Dermis microvascular lymphatic vessel endothelial cell (primary cell): ENCODE measurements around the gene FNIP1. TPM values are rescaled to one million over a fixed set of nuclear protein-coding genes. Genes with fewer than 3 reads are reported as not detected.
A peak's percentile ranks its signal among the peaks of the same experiment; 100 is the strongest.
"Not testable (repeated sequence)": the region's sequence is repeated elsewhere in the genome, so short reads cannot be mapped to it uniquely, and the experiment has no call there.

Experiments used
- DNase-seq, 2 donors: peaks; one replicate each; pipeline versions ENCODE4 v3.0.0 to v3.0.0-alpha.2; 2010; ENCODE audit warnings: low read depth in 2 of 2
- total RNA-seq: library from RNA; depleted of rRNA; stranded (reverse); fragments of >200 nt; gene quantifications from 2 replicates; pipeline ENCODE4 v1.2.1, GENCODE V29; 2014

Gene FNIP1
- total RNA-seq, 1 donor from 2014 or later = 25.8 TPM

GRCh38 chr5:131685516-131686171, 111.2 kb downstream of the FNIP1 start:
- DNase-seq = no peak

GRCh38 chr5:131684595-131684994, 112.2 kb downstream of the FNIP1 start:
- DNase-seq = no peak

- no peak for DNase-seq
Measured at GRCh38 chr5:131684051-131684450, 112.8 kb downstream of the FNIP1 start.

GRCh38 chr5:131682826-131683225, 114.0 kb downstream of the FNIP1 start:
- no peak for DNase-seq

- no peak for DNase-seq
Measured at GRCh38 chr5:131682175-131682574, 114.6 kb downstream of the FNIP1 start.

GRCh38 chr5:131679911-131680310, 116.9 kb downstream of the FNIP1 start:
- DNase-seq = no peak

- DNase-seq = not testable (repeated sequence)
Measured at GRCh38 chr5:131678273-131678672, 118.5 kb downstream of the FNIP1 start.

GRCh38 chr5:131677115-131677514, 119.7 kb downstream of the FNIP1 start:
- no peak for DNase-seq

- no peak for DNase-seq
Measured at GRCh38 chr5:131672776-131673175, 124.0 kb downstream of the FNIP1 start.

- peak in 1 of 2 donors; percentile 33 for DNase-seq
Measured at GRCh38 chr5:131671994-131672655, 124.7 kb downstream of the FNIP1 start.

GRCh38 chr5:131671409-131671808, 125.4 kb downstream of the FNIP1 start:
- no peak for DNase-seq

GRCh38 chr5:131664929-131665328, 131.9 kb downstream of the FNIP1 start:
- DNase-seq = no peak

GRCh38 chr5:131661933-131662332, 134.9 kb downstream of the FNIP1 start:
- DNase-seq = no peak

- no peak for DNase-seq
Measured at GRCh38 chr5:131659841-131660240, 137.0 kb downstream of the FNIP1 start.

GRCh38 chr5:131659290-131659689, 137.5 kb downstream of the FNIP1 start:
- no peak for DNase-seq

GRCh38 chr5:131654776-131655175, 142.0 kb downstream of the FNIP1 start:
- DNase-seq = no peak

- DNase-seq = no peak
Measured at GRCh38 chr5:131654309-131654708, 142.5 kb downstream of the FNIP1 start.

- DNase-seq = peak in 1 of 2 donors; percentile 35
Measured at GRCh38 chr5:131649161-131649560, 147.7 kb downstream of the FNIP1 start.

GRCh38 chr5:131647048-131647769, 149.6 kb downstream of the FNIP1 start:
- DNase-seq = no peak

- no peak for DNase-seq
Measured at GRCh38 chr5:131644822-131645221, 152.0 kb downstream of the FNIP1 start.

- DNase-seq = no peak
Measured at GRCh38 chr5:131644370-131644769, 152.4 kb downstream of the FNIP1 start.

GRCh38 chr5:131641494-131641893, 155.3 kb downstream of the FNIP1 start:
- DNase-seq = no peak
